Femur (tissue), 1 donor: ENCODE measurements around the gene EHBP1.
A peak's percentile ranks its signal among the peaks of the same experiment; 100 is the strongest.
"Not testable (repeated sequence)": the region's sequence is repeated elsewhere in the genome, so short reads cannot be mapped to it uniquely, and the experiment has no call there.

Source experiments
- DNase-seq: peaks from one replicate; pipeline ENCODE4 v3.0.0-alpha.2; 2017

EHBP1 gene

DNA sequence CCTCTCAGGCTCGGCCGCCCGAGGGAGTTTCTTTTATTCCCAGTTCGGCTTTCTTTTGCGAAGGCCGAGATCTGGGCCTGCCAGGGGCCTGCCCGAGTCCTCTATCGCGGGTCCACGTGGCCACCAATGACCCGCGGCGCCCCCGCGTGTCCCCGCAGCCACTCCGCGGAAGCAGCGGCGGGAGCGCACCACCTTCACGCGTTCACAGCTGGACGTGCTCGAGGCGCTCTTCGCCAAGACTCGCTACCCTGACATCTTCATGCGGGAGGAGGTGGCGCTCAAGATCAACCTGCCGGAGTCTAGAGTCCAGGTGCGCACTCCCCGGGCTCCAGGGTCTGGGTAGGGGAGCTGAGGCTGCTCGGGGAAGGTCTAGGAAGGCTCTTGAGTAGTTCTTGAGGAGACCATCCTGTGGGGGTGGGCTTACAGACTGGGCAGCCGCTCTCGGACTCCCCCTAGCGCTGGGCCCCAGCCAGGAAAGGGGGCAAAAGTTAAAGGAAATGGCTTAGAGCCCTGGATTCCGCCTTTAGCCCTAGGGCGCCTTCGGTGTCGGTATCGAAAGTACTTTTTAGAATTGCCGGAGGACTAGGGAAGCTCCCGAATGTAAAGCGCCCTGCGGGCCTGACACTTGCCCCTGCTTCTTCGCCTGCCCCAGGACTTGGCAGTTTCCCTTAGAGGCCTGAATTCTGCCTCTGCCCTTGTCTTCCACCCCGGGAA lies 348.5 kb downstream of the EHBP1 start:
- DNase-seq = peak; percentile 23

DNA sequence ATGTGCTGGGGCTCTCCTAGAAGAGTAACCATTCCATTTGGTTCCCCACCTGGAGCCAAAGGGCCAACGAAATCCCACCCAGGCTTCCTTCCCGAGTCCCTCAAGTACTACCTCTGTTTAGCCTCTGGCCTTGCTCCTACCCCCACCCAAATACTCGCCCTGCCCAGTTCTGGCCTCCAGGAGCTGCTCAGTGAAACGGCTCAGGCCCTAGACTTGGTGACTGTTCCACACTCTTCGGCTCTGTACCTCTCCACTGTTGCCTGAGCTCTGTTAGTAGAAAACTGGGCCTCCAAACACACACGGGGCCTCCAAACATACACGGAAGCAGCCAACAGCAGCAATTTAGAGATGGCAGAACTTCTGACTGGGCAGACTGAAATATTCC lies 349.3 kb downstream of the EHBP1 start:
- no peak for DNase-seq

DNA sequence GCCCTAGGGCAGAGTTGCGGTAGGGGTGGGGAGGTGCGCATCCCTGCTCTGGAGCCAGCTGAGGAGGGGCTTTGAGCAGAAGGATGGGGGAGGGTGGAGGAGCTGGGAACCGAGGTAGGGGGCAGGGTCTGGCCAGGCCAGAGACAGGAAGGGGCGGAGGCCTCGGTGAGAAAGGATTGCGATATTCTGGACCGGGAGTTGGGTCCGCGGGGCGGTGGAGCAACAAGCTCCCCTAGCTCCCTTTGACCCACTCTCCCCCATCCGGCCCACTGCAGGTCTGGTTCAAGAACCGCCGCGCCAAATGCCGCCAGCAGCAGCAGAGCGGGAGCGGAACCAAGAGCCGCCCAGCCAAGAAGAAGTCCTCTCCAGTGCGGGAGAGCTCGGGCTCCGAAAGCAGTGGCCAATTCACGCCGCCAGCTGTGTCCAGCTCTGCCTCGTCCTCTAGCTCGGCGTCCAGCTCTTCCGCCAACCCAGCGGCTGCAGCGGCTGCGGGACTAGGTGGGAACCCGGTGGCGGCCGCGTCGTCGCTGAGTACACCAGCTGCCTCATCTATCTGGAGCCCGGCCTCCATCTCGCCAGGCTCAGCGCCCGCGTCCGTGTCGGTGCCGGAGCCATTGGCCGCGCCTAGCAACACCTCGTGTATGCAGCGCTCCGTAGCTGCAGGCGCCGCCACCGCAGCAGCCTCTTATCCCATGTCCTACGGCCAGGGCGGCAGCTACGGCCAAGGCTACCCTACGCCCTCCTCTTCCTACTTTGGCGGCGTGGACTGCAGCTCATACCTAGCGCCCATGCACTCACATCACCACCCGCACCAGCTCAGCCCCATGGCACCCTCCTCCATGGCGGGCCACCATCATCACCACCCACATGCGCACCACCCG lies 350.0 kb downstream of the EHBP1 start:
- peak; percentile 38 for DNase-seq

DNA sequence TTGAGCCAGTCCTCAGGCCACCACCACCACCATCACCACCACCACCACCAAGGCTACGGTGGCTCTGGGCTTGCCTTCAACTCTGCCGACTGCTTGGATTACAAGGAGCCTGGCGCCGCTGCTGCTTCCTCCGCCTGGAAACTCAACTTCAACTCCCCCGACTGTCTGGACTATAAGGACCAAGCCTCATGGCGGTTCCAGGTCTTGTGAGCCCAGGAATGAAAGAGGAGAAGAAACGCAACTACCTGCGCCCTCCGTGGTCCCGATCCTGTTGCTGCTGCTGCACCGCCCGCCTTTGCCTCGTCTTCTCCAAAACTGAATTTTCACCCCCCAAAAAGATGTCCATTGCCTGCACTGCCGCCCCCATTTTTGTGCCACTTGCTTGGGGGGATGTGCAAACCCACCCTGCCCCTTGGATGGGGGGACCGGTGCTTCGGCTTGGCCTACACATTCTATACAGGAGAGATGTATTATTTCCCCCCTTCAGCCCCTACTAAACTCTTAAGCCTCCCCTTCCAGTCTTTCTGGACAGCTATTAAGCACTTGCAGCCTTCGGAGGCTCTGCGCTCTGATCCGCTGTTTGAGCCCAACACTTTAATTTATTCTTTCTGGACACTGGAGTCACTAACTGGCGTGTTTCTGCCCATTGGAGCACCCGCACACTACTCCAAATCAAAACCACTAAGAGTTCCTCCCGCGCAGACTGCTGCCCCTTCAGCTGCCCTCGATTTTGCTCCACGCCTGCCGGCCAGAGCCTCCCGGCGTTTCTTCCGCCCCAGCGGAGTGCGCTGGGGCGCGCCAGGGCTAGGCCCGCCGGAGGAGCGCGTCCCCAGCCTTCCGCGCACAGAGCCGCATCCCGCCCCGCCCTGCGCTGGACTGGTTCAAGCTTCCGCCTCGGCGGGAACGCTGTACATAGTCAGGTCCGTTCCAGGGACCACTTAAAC lies 350.9 kb downstream of the EHBP1 start:
- peak; percentile 52 for DNase-seq

DNA sequence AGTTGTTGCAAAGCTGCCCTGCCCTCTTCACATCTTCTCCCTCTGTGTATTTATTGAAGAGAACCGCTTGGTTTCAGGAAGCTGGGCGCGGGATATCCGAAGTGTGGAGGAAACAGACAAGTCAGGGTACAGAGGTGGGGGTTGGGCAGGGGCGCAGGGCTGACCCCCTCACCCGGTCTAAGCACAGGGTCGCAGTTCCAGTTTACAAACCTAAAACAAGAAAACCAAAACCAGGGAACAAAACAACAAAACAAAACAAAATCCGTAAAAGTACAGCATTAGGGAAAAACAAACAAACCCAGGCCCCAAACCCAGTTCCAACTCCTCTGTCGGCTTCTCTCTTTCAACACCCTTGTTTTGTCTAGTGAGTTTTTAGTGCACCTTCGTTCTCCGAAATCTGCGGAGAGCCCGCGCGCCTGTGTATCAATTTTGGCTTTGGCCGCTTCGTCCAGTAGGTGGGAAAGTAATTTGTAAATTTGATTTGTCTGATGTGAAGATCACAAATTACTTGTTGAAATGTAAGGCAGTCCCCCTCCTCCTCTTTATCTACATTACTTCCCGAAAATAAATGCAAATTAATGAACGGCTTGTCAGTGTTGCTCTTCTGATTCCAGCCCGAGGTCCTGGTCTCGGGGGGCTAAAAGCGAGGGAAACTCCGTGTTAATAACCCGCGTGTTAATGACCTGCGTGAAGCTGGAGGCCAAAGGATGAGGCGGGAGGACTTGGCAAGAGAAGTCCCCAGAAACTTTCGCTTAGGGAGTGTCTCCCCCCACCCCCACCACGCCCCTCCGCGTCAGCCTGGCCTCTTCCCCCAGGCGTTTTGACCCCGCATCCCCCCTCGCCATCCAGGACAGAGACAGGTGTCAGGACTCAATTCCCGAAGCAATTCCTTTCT lies 352.0 kb downstream of the EHBP1 start:
- peak; percentile 32 for DNase-seq

DNA sequence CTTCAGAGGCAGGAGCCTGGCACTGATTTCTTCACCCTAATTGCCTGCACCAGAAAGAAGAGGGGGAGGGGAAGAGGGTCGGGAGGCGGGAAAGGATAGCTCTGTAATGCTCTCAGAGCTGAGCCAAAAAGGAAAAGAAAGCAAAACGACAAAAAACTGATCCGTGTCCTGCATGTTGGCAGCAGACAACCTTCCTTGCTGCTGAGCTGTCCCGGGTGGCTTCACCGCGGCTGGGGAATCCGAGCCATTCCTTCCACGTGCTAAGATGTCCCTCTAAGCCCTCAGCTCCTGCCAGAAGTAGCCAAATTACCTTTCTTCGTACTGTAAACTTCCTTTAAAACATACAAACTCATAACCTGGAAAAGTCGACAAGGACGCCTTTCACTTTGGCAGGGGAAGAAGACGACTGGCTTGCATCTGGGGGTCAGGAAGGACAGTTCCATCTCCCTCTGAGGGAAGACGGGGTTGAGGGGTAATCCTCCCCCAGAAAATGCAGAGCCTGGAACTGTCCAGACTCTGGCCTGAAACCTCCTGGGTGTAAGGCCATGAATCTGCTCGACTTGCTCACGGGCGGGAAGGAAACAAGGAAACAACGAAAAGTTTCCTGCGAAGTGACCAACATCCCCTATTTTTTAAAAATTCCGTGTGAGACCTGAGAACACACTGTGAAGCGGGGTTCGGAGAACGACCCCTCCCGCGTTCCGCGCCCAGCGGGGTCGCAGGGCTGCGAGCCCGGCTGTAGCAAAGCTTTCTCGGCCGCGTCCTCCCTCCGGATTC lies 352.8 kb downstream of the EHBP1 start:
- peak; percentile 40 for DNase-seq

DNA sequence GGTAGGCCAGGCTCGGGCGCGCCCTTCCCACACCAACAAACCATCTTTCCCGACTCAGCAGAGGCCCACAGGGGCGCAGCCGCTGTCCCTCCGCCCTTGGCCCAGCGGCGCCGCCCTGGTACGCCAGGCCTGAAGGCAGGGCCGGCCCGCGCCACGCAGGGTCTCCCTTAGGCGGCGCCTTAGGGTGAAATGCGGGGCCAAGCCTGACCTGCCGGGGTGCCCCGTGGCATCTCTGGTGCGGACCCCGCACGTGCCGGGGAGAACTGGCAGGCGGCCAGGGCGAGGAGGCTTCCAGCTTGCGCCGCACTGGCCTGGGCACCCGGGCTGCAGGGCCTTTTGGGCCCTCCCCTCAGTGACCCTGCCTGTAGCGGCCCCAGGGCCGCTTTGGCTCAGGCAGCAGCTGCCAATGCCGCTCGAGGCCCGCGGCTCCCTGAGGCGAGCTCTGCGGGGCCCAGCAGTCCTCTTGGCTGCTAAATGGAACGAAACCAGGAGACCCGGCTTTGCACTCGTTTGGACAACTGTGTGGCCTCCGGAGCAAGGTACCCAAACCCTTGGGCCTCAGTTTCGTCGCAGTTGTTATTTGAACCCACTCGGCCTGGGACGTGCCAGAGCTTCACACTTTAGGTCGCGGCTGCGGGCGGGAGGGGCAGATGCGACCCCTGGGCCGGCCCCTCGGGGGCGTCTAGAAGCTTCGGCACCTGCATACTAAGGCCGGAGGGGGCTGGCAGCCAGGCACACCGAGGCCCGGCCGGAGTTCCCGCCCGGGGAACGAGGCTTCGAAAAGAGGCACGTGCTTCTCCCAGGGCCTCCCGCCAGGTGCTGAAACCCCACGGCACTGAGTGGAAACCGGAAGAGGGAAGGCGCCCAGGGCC lies 353.6 kb downstream of the EHBP1 start:
- peak; percentile 54 for DNase-seq

DNA sequence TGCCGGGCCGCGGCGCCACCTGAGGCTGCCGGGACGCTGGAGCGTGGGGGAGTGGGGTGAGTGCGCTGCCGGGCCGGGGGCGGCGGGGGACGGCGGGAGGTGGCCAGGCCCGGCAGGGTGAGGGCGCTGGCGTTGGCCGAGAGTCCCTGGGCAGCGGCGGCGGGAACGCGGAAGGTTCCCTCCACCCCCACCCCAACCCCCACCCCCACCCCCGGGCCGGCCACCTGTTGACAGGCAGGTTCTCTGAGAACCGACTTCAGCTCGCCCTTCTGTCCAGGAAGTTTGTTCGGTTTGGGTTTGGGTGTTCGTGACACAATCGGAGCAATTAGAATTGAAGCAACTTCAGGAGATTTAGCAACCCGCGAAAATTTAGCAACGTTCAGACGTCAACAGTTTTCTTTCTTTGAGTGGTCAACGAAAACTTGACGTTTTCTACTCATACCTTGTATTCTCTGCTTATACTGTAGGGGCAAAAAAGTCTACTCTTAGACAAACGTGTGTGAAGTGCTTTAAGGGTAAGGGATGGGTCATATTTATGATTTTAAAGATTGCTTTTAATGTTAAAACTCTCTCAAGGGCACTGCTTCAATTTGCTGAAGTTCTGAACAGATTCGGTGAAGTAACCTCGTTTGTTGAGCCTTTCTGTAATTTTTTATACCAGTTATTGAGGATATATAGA lies 354.4 kb downstream of the EHBP1 start:
- DNase-seq = peak; percentile 26

DNA sequence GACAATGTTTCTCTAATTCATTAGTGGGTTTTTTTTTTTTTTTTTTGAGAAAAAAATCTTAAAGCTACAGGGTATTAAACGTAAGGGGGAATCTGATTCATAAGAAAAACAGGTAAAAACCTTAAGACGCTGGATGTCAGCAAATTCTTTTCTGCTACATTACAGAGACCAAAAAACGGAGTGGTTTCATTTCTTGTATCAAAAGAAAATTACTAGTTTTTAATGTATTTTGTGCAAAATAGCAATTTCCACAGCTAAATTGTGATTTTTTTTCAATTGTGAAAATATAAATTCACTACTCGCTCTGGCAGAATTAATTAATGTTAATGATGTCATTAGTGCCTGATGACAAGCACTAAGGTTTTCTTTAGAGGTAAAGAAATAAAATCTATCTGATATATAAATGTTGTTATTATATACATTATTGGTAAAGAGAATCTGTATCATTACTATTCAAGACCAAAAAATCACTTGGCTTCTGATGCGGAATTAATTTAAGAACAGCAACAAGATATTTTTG lies 355.0 kb downstream of the EHBP1 start:
- no peak for DNase-seq

DNA sequence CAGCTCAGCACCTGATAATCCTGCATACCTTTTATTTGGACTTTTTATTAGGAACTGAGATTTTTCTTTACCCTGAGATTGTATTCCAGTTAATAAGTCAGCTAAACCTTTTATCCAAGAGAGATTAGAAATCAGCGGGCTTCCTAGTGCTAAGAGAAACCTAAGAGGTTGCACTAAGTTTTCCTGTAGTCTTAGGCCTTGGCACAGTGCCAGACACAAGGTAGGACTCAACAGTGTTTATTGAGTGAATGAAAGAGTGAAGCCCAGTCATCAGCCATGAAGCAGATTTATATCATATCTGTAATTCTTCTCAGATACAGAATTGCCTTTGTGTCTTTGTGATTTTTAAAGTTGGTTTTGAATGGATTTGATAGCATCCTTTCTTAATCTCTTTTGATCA lies 358.7 kb downstream of the EHBP1 start:
- no peak for DNase-seq

DNA sequence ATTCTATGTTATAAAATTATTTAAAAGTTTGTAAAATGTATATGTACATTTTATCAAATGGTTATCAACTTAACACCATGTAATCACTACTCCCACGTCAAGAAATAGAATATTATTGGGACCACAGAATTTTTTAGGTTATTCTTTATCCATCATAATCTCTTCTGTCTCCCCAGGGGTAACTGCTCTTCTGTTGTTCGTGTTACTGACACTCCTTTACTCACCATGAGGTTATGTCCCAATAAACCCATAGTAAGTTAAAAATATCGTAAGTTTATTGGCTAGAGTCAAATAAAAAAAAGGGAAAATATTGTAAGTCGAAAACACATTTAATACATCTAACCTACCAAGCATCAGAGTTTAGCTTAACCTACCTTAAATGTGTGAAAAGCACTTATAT lies 359.1 kb downstream of the EHBP1 start:
- no peak for DNase-seq

DNA sequence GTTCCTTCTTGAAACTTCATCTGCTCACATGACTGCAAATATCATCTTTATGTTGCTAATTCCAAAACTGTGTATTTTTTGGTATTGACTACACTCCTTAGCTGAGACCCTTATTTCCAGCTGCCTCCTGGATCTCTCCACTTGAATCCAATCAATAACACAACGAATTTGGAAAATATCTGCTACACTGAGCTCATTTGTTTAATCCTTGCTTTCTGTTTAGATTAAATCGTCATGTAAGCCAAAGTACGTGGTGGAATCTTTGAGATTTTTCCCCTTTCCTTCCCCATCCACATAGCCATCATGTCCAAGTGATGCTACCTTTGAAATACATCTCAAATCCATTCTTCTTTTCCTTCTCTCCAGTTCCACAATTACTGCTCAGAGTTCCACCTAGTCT lies 360.8 kb downstream of the EHBP1 start:
- no peak for DNase-seq

DNA sequence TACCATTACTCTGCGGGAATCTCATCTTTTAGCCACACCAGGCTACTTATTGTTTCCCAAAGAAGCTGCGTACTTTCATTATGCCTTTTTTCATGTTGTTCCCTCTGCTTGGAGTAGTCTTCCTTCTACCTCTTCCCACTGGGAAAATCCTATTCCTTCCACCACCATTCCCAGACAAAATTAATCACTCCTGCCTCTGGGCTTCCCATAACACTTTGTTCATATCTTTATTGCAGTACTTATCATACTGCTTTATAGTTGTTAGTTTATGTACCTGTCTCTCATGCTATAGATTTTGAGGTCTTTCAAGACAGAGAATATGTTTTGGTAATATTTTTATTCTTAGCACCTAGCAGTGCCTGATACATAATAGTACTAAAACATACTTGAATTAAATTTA lies 361.3 kb downstream of the EHBP1 start:
- DNase-seq = no peak

DNA sequence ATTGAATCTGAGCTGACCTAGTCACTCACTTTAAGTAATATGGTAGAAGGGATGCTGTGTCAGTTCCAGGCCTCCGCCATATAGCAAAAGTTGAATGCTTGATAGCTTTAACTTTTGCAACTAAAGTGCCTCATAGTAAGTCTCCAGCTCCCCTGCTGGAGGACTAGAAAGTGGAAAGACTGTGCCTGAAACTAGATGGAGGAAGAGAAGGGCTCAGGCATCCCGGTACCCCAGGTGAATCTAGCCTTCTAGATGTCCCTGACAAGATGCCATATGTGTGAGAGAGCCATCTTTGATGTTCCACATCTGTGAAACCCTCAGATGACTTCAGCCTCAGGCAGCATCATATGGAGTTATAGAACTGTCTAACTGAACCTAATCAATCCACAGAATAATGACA lies 366.2 kb downstream of the EHBP1 start:
- no peak for DNase-seq

DNA sequence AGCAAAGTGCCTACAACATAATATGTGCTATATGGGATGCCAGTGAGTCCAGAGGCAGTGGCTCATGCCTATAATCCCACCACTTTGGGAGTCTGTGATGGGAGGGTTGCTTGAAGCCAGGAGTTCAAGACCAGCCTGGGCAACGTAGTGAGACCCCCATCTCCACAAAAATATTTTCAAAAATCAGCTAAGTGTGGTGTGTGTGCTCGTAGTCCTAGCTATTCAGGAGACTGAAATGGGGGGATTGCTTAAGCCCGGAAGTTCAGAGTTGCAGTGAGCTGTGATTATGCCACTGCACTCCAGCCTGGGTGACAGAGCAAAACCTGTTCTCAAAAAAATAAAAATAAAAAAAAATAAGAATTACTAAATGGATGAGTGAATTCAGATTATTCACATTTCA lies 368.5 kb downstream of the EHBP1 start:
- no peak for DNase-seq

DNA sequence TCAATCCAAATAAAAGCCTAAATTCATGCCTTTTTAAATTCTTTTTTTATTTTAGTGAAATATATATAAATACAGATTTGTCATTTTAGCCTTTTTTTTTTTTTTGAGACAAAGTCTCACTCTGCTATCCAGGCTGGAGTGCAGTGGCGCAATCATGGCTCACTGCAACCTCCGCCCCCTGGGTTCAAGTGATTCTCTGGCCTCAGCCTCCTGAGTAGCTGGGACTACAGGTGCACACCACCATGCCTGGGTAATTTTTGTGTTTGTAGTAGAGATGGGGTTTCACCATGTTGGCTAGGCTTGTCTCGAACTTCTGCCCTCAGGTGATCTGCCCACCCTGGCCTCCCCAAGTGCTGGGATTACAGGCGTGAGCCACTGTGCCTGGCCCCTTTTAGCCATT lies 368.9 kb downstream of the EHBP1 start:
- DNase-seq = not testable (repeated sequence)

DNA sequence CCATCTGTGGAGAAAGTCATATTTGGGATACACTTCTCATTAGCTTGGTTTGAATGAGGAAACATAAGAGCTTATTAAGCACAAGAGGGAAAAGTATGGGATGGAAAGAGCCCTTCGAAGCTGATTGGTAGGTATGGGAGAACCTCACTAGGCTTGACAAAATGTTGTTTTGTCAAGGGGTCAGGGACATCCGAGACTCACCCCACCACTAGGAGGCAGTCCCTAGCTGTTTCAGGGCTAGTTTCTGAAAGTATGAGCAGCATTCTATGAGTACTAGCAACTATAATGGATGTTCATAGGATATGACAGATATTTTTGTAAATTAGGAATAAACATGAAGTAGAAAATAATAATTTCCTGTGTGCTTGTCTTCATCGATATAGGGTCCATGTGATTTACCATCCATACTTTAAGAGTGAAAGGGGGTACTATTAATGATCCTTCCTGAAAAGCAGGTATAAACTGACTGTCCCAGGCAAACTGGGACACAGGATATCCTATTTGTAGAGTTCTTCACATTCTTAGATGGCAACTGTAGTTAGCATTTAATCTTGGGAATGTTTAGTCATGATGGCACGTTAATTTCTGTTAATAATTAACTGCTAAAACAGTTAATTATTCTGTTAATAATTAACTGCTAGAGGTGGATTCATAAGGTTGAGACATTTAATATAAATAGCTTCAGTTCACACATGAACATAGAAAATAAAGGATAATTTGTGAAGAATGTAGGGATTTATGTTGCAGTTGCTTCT lies 373.5 kb downstream of the EHBP1 start:
- DNase-seq = no peak

DNA sequence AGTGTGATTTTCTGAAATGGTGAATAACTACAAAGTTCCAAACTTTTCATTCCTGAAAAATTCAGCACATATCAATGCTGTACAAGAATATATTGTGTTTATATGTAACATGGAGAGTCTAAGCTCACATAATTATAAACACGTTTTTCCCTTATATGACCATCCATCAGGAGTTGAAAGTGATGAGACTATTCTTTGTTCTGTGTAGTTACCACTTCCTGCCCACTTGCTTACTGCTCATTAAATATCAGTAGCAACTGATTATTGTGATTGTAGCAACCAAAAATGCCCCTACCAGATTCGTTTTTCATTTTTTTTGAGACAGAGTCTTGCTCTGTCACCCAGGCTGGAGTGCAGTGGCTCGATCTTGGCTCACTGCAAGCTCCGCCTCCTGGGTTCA lies 375.9 kb downstream of the EHBP1 start:
- DNase-seq = no peak

DNA sequence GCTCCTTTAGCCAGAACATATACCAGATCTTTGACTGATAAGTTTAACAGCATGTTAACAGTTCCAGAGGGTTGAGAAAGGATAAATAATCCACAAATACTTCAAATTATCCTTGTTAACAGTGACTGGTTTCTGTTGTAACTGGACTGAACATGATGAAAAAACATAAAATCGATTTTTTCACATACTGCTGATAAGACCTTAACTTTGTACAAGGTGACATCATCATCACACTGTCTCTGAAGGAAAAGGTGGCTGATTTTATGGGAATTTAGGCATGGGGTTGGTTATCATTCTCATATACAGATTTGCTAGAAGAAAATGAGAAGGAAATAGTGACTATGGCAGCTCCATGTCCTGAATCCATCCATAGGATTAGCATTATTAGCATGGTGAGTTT lies 381.2 kb downstream of the EHBP1 start:
- DNase-seq = no peak
